ENCODE data around the gene MRPL38.
"Not testable (repeated sequence)": the region's sequence is repeated elsewhere in the genome, so short reads cannot be mapped to it uniquely, and the experiment has no call there.

Gene MRPL38

DNA sequence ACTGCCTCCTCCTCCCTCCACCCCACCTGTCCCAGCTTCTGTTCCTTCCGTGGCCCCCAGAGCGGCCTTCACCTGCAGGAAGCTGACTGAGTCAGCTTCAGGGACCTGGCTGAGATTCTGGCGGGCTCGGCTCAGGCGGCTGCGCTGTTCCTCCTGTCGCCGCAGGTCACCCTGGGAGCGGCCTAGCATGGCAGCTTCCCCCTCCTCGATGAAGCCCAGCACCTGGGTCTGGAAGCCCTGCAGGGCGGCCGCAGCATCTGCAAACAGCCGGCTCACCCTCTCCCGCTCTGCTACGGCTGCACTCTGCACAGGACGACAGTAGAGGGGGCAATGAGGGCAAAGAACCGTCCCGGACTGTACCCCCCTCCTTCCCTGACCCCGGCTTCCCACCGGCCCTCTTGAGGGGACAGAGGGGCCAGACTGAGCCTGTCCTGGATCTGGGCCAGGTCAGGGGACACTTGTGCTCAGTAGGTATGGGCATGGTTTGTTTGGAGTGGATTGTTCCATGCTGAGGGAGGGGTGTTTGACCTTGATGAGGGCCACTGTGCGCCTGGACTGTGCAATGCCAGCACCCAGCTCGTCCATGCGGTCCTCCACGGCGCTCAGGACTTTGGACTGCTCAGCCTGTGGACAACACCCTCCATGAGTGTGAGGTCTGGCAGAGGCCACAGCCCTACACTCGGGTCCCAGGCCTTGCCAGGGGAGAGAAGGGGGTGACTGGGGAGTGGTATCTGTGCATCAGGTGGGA is 28.3 kb downstream of the MRPL38 start:
- Histone ChIP-seq H3K36me3 (ENCODE audit: control insufficient read depth, insufficient read depth, low read length) (no peaks in the 10 kb centered on the region), H3K27ac (ENCODE audit: insufficient read depth, low read depth, low read length, poor library complexity, severe bottlenecking) (no peak overlapping the region), H3K4me1 (ENCODE audit: control insufficient read depth, insufficient read depth, low read length) (peaks cover 9% of the 10 kb centered on the region), H3K9me3 (ENCODE audit: control insufficient read depth, low read length) (no peaks in the 10 kb centered on the region), H3K27me3 (ENCODE audit: control insufficient read depth, insufficient read depth, low read length, poor library complexity, severe bottlenecking) (peaks cover 49% of the 10 kb centered on the region), H3K4me3 (ENCODE audit: insufficient read depth, low read depth, low read length) (no peak overlapping the region)
- 49% methylated on average over 26 of the region's 26 CpGs for WGBS, 2 experiments

DNA sequence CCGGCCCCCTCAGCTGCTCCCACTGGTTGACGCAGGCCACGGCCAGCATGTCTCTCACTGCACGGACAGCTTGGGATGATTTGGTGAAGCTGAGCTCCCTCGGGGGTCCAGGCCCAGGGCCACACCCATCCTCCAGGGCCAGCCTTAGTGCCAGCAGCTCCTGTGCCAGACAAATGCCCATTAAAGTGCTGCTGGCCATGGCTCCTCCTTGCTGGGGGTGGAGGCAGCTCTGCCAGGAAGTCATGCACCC is 28.8 kb downstream of the MRPL38 start:
- WGBS, 2 experiments = 85 to 90% methylated on average over 5 of the region's 5 CpGs
- Histone ChIP-seq H3K9me3 (ENCODE audit: control insufficient read depth, low read length) (no peaks in the 10 kb centered on the region), H3K27me3 (ENCODE audit: control insufficient read depth, insufficient read depth, low read length, poor library complexity, severe bottlenecking) (peaks cover 49% of the 10 kb centered on the region), H3K36me3 (ENCODE audit: control insufficient read depth, insufficient read depth, low read length) (no peaks in the 10 kb centered on the region), H3K4me3 (ENCODE audit: insufficient read depth, low read depth, low read length) (no peak overlapping the region), H3K4me1 (ENCODE audit: control insufficient read depth, insufficient read depth, low read length) (peaks cover 9% of the 10 kb centered on the region), H3K27ac (ENCODE audit: insufficient read depth, low read depth, low read length, poor library complexity, severe bottlenecking) (no peak overlapping the region)

DNA sequence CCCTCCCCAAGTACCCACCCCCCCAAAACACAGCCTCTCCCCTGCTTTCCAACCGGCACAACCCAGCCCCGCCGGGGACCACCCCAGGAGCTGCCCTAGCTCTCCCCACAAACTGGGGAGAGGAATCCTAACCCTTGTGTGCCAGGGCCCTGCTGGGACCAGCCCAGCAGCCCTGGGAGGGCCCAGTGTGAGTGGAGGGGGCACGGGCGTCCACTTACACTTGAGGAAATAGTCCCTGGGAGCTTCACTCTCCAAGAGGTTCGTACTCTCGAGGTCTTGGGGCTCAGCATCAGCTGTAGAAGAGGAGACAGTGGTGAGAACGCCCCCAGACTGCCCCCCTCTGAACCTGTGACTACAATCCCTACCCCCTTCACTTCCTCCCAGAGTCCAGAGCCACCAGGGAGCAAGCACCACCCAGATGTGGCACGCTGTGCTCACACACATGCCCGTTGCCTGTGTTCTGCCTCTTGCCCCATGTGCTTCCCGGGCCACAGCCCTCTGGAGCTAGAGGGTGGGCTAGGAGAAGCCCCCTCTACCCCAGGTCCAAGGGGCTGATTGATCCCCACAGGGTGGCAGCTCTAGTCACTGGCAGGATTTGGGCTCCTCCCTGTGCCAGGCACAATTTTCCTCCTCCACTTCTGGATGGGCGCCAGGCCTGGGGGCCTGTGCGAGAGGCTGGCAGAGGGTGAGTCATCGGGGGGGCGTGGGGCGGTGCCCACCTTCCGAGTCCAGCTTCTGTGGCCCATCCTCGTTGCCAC is 29.3 kb downstream of the MRPL38 start:
- WGBS, 2 experiments = 82 to 85% methylated on average over 18 of the region's 18 CpGs
- Histone ChIP-seq H3K4me3 (ENCODE audit: insufficient read depth, low read depth, low read length) (no peak overlapping the region), H3K27me3 (ENCODE audit: control insufficient read depth, insufficient read depth, low read length, poor library complexity, severe bottlenecking) (peaks cover 49% of the 10 kb centered on the region), H3K4me1 (ENCODE audit: control insufficient read depth, insufficient read depth, low read length) (peaks cover 9% of the 10 kb centered on the region), H3K36me3 (ENCODE audit: control insufficient read depth, insufficient read depth, low read length) (no peaks in the 10 kb centered on the region), H3K9me3 (ENCODE audit: control insufficient read depth, low read length) (no peaks in the 10 kb centered on the region), H3K27ac (ENCODE audit: insufficient read depth, low read depth, low read length, poor library complexity, severe bottlenecking) (no peak overlapping the region)

DNA sequence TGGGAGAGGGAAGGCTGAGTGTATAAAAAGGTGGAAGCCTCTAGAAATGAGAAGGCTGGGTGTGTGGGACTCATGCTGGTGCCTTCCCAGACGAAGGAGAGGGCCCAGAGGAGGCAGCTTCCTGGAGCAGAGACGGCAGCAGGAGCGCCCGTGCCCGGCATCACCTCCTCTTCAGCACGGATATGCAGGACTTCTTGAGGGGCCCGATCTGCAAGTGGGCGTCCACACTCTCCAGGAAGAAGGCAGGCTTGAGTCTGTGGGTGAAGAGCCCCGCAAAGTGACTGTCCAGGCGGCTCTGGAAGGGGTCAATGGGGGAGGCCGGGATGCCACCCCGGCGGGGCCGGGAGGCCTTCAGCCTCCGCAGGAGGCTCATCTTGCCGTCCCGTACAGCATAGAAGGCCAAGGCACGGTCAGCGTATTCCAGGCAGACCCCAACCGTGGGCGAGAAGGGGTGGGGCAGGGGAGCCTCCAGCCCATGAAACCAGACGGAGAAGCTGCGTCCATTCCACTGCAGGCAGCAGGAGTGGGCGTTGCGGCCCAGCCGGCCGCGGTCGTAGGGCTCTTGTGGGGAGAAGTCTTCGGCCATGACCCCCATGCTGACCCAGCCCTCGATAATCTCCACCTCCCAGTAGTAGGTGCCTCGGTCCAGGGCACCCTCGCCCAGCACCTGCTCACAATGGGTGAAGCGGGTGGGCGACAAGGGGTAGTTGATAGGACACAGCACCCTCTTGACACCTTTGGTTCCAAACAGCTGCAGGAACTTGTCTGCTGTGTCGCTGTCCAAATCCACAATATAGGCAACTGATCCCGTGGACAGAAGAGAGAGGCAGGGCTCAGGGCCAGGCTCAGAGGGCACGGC is 30.1 kb downstream of the MRPL38 start:
- H3K36me3 ChIP-seq (ENCODE audit: control insufficient read depth, insufficient read depth, low read length) = no peaks in the 10 kb centered on the region
- H3K9me3 ChIP-seq (ENCODE audit: control insufficient read depth, low read length) = no peaks in the 10 kb centered on the region
- no peak overlapping the region for H3K27ac ChIP-seq (ENCODE audit: insufficient read depth, low read depth, low read length, poor library complexity, severe bottlenecking)
- peaks cover 41% of the 10 kb centered on the region for H3K27me3 ChIP-seq (ENCODE audit: control insufficient read depth, insufficient read depth, low read length, poor library complexity, severe bottlenecking)
- WGBS, 2 experiments = 93 to 94% methylated on average over 38 of the region's 38 CpGs
- peaks cover 9% of the 10 kb centered on the region for H3K4me1 ChIP-seq (ENCODE audit: control insufficient read depth, insufficient read depth, low read length)
- H3K4me3 ChIP-seq (ENCODE audit: insufficient read depth, low read depth, low read length) = no peak overlapping the region

DNA sequence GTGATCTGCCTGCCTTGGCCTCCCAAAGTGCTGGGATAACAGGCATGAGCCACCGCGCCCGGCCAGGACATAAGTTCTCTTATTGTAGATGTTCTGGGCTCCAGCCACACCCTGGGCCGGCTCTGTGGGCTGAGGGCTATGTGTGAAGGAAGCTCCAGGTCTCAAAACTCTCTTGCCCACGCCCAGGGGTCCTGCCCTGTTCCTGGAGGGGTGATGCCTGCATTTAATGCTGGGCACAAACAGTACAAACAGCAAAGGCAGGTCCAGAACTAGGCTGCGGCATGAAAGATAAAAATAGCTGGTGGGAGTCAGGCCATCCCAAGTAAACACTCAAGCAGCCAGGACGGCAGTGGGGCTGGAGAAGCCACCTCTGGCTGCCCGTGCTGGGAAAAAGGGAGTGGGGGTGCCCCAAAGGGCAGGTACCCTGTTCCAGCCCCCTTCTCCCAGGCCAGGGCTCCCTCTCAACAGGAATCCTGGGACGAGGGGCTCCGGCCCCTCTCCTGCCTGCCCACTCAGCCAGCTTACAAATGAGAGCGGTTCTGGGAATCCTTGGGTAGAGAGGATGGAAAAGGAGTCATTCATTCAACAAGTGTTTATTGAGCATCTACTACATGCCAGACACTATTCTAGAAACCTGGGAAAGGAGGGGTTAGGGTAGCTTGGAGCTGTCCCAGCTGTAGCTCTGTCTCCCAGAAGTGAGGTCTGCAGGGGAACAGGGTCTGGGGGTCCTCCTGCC is 30.9 kb downstream of the MRPL38 start:
- Histone ChIP-seq H3K4me3 (ENCODE audit: insufficient read depth, low read depth, low read length) (no peak overlapping the region), H3K4me1 (ENCODE audit: control insufficient read depth, insufficient read depth, low read length) (peaks cover 9% of the 10 kb centered on the region), H3K36me3 (ENCODE audit: control insufficient read depth, insufficient read depth, low read length) (no peaks in the 10 kb centered on the region), H3K9me3 (ENCODE audit: control insufficient read depth, low read length) (no peaks in the 10 kb centered on the region), H3K27ac (ENCODE audit: insufficient read depth, low read depth, low read length, poor library complexity, severe bottlenecking) (no peak overlapping the region), H3K27me3 (ENCODE audit: control insufficient read depth, insufficient read depth, low read length, poor library complexity, severe bottlenecking) (peaks cover 33% of the 10 kb centered on the region)
- WGBS, 2 experiments = 81 to 92% methylated on average over 10 to 11 of the region's 11 CpGs

DNA sequence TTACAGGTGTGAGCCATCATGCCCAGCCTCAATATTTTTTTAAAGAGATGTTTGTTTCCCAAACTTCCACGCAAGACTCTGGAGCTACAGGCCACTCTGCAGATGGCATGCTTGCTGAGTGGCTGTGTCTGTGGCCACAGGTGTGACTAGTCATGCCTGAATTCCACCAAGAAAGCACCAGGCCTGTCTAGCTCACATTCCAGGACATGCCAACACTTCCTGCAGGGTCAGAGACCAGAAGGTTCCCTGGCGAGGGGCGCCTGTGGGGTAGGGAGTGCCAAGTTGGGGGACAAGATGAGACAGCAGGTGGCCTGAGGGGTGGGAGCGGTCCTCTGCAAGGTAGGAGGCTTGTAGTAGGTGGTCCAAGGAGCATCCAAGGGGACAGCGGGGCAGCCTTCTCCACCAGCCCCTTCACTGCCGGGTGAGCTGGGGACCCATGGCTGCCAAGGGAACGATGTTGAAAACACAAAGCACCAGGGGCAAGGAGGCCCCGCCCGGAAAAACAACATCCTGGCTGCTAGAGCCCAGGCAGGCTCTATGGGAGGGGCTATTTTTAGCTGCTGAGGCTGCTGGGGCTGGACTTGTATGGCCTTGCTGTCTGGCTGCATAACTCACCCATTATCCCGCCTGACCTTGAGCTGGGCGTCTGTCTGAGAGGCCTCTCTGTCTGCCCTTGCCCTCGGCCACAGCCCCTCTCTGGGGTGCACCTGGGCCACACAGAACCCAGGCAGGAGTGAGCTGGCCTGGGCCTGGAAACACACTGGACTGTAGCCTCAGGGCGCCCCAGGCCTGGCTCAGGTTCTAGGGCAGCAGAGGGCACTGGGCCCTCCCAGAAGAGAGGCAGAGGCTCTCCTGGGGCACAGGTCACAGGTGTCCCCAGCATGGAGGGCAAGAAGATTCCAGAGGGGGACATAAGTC is 32.0 kb downstream of the MRPL38 start:
- no peak overlapping the region for H3K27ac ChIP-seq (ENCODE audit: insufficient read depth, low read depth, low read length, poor library complexity, severe bottlenecking)
- no peaks in the 10 kb centered on the region for H3K36me3 ChIP-seq (ENCODE audit: control insufficient read depth, insufficient read depth, low read length)
- H3K27me3 ChIP-seq (ENCODE audit: control insufficient read depth, insufficient read depth, low read length, poor library complexity, severe bottlenecking) = peaks cover 23% of the 10 kb centered on the region
- H3K4me3 ChIP-seq (ENCODE audit: insufficient read depth, low read depth, low read length) = no peak overlapping the region
- no peaks in the 10 kb centered on the region for H3K9me3 ChIP-seq (ENCODE audit: control insufficient read depth, low read length)
- 84% methylated on average over 13 of the region's 13 CpGs for WGBS, 2 experiments
- H3K4me1 ChIP-seq (ENCODE audit: control insufficient read depth, insufficient read depth, low read length) = peaks cover 9% of the 10 kb centered on the region

DNA sequence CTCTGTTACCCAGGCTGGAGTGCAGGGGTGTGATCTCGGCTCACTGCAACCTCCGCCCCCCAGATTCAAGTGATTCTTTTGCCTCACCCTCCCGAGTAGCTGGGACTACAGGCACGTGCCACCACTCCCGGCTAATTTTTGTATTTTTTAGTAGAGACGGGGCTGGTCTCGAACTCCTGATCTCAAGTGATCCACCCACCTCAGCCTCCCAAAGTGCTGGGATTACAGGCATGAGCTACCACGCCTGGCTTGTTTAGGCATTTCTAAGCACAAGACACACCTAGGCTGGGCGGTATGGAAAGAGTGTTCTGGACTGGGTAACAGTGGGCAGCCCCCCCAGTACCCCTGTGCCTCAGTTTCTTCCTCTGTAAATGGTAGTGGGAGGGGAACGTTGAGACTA is 34.5 kb downstream of the MRPL38 start:
- not testable (repeated sequence) for H3K27me3 ChIP-seq (ENCODE audit: control insufficient read depth, insufficient read depth, low read length, poor library complexity, severe bottlenecking); H3K27ac ChIP-seq (ENCODE audit: insufficient read depth, low read depth, low read length, poor library complexity, severe bottlenecking); H3K4me1 ChIP-seq (ENCODE audit: control insufficient read depth, insufficient read depth, low read length); H3K36me3 ChIP-seq (ENCODE audit: control insufficient read depth, insufficient read depth, low read length); H3K9me3 ChIP-seq (ENCODE audit: control insufficient read depth, low read length); H3K4me3 ChIP-seq (ENCODE audit: insufficient read depth, low read depth, low read length)
- WGBS, 2 experiments = 91 to 93% methylated on average over 9 of the region's 10 CpGs

DNA sequence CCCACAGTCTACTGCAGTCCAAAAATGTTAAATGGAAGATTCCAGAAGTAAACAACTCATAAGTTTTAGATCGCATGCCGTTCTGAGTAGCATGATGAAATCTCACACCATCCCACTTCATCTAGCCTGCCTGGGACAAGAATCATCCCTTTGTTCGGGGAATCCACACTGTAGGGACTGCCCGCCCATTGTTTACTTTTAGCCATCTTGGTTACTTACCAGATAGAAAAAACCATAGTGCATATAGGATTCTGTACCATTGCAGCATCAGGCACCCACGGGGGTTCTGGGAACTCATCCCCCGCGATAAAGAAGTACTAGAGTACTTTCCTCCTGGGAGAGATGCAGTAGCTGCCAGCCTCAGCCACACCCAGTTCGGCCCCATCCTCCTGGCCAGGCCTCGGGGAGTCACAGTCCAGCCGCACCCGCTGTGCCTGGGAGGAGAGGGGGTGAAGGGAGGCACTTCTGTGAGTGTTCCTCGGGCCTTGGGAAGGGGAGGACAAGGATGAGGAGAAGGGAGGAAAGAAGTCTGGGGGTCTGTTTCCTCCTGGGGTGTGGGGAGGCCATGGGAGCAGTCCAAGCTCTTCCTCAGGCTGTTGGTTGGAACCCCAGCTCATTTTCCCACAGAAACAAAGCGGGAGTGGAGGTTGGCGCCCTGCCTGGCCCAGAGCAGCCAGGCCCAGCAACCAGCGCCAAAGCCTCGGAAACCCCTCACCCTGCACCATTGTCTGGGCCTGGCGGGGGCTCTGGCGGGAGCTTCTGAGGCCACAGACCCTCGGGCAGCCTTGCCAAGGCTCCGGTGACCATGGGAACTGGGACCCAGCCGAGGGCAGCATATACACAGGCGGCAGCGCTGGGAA is 35.2 kb downstream of the MRPL38 start:
- WGBS, 2 experiments = 83 to 85% methylated on average over 23 of the region's 23 CpGs
- H3K4me1 ChIP-seq (ENCODE audit: control insufficient read depth, insufficient read depth, low read length) = no peaks in the 10 kb centered on the region
- H3K27ac ChIP-seq (ENCODE audit: insufficient read depth, low read depth, low read length, poor library complexity, severe bottlenecking) = no peak overlapping the region
- H3K4me3 ChIP-seq (ENCODE audit: insufficient read depth, low read depth, low read length) = no peak overlapping the region
- H3K36me3 ChIP-seq (ENCODE audit: control insufficient read depth, insufficient read depth, low read length) = no peaks in the 10 kb centered on the region
- no peaks in the 10 kb centered on the region for H3K9me3 ChIP-seq (ENCODE audit: control insufficient read depth, low read length)
- H3K27me3 ChIP-seq (ENCODE audit: control insufficient read depth, insufficient read depth, low read length, poor library complexity, severe bottlenecking) = no peaks in the 10 kb centered on the region

All from ectodermal cell (in vitro differentiated cells).